K562 (cell line): ENCODE results near the gene PPP1R9A.

Source experiments
- ELF1 ChIP-seq: fragments of 200-800 bp; sonication (Bioruptor generic); IDR thresholded peaks from 2 replicates; pipeline ENCODE4 v1.6.1; 2016; ENCODE audit warnings: missing genetic modification characterization, missing compliant biosample characterization
- ELK1 ChIP-seq: sonication (generic); formaldehyde crosslinking; IDR thresholded peaks from 2 replicates; pipeline ENCODE4 v1.8.1; 2022; ENCODE audit warnings: missing genetic modification reagents
- MAFK ChIP-seq: IDR thresholded peaks from 2 replicates; pipeline ENCODE4 v1.6.1; 2011; ENCODE audit warnings: low read length, improper control_type of control experiment
- POLR2AphosphoS5 ChIP-seq: IDR thresholded peaks from 2 replicates; pipeline ENCODE4 v1.6.1; 2011; ENCODE audit warnings: mild to moderate bottlenecking, low read depth, low read length, moderate library complexity; ENCODE audit not compliant: control insufficient read depth, insufficient read depth
- ZBTB33 ChIP-seq: sonication (generic); formaldehyde crosslinking; IDR thresholded peaks from 2 replicates; pipeline ENCODE4 v1.8.1; 2023; ENCODE audit warnings: mild to moderate bottlenecking, missing genetic modification reagents
- ZBTB49 ChIP-seq: sonication (generic); formaldehyde crosslinking; IDR thresholded peaks from 2 replicates; pipeline ENCODE4 v1.8.0; 2022; ENCODE audit warnings: missing genetic modification reagents, mild to moderate bottlenecking, borderline replicate concordance

GRCh38 chr7:94928168-94928707 lies 20.8 kb downstream of the PPP1R9A start:
- no peak for TF ChIP-seq ELK1 (CRISPR knock-in tag)
- TF ChIP-seq POLR2AphosphoS5 = no peak
- no peak for TF ChIP-seq ELF1 (tag)
- TF ChIP-seq ZBTB49 = no peak
- no peak for TF ChIP-seq MAFK
- TF ChIP-seq ZBTB33 = no peak
